Retinal pigment epithelial cell (primary cell): ENCODE data around the gene GDF10.

Experiments
- DNase-seq: peaks from one replicate; pipeline ENCODE4 v3.0.0-alpha.2; 2010; ENCODE audit warnings: low read depth
- H3K4me3 ChIP-seq: 2 replicates; pipeline ENCODE4 v1.5.1; 2011; ENCODE audit warnings: mild to moderate bottlenecking, low read length, control low read depth, moderate library complexity
- TF ChIP-seq, protein P1 (sequence below): conservative IDR thresholded peaks from 2 replicates; pipeline ENCODE4 v1.5.1; 2011; ENCODE audit warnings: low read depth, low read length, control low read depth, inconsistent platforms

The GDF10 gene, protein sequence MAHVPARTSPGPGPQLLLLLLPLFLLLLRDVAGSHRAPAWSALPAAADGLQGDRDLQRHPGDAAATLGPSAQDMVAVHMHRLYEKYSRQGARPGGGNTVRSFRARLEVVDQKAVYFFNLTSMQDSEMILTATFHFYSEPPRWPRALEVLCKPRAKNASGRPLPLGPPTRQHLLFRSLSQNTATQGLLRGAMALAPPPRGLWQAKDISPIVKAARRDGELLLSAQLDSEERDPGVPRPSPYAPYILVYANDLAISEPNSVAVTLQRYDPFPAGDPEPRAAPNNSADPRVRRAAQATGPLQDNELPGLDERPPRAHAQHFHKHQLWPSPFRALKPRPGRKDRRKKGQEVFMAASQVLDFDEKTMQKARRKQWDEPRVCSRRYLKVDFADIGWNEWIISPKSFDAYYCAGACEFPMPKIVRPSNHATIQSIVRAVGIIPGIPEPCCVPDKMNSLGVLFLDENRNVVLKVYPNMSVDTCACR

DNA sequence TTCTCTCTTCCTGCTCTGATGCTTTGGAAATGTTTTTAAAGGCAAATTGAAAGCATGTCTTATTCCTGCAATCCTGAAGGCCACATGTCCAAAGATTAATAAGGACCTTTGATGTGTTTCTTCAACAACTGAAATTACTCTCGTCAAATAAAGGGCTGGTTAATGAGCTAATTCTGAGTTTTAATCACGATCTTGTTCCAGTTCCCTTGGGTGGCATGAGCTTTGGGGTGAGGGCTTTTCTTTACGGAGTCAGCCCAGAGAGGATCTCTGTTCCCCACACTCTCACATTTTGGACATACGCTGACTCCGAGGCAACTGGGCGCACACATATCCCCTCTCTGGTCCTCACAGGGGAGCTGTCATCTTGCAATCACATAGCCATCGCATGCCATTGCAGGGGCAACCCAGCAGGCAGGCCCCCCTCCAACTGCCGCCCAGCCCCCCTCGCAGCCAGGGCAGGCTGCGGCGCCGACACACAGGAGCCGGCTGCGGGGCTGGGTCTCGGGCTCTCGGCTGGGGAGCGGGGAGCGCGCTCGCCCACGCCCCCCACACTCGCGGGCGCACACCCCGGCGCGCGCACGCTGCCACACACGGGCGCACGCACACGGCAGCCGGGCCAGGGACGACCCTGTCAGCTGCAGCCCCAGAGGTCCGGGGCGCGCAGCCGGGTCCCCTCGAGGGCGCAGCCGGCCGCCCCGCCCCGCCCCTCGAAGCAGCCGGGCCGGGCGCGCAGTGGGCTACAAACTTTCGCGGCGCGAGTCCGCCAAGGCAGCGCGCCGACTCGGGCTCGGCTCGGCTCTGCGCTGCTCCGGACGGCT, at the start of gene GDF10:
TSS of gene GDF10 (plus strand) at position 587 of the 818 bp plus-strand sequence. CDS start 455 bp downstream, outside the sequence.
- H3K4me3 ChIP-seq = no peak within 1 kb of the TSS
- no peak for DNase-seq
- TF ChIP-seq, protein P1, sequence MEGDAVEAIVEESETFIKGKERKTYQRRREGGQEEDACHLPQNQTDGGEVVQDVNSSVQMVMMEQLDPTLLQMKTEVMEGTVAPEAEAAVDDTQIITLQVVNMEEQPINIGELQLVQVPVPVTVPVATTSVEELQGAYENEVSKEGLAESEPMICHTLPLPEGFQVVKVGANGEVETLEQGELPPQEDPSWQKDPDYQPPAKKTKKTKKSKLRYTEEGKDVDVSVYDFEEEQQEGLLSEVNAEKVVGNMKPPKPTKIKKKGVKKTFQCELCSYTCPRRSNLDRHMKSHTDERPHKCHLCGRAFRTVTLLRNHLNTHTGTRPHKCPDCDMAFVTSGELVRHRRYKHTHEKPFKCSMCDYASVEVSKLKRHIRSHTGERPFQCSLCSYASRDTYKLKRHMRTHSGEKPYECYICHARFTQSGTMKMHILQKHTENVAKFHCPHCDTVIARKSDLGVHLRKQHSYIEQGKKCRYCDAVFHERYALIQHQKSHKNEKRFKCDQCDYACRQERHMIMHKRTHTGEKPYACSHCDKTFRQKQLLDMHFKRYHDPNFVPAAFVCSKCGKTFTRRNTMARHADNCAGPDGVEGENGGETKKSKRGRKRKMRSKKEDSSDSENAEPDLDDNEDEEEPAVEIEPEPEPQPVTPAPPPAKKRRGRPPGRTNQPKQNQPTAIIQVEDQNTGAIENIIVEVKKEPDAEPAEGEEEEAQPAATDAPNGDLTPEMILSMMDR = no peak

DNA sequence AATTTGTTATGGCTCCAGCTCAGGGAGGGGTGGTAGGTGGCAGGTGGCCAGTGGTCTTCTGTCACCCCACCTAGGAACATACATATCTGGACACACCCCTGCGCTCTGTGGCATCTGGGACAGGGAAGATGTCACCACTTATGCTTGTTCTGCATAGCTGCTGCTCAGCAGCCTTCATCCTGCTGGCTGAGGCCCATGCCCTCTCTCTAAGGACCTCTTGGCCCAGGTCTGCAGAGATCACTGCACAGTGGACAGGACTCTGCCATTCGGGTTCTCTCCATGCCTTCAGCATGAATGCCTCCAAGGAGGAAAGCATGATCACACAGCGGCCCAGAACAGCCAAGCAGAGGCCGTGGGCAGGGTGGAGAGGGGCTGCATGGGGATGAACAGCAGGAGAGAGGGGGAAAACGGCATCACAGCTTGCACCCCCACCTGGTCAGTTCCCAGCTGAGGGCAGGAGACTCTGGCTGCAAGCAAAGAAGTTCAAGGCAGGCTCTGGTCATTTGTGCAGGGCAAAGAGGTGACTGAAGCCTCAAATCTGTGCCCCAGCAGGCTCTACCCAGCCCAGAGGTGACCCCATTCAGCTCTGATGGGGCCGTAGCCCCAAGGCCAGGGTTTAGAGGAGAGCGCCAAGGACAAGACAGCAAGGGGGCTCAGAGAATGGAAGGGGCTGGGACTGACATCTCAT, 47.8 kb upstream of the GDF10 start:
- TF ChIP-seq, protein P1 = no peak
- H3K4me3 ChIP-seq = no peak overlapping the region
- DNase-seq = no peak

DNA sequence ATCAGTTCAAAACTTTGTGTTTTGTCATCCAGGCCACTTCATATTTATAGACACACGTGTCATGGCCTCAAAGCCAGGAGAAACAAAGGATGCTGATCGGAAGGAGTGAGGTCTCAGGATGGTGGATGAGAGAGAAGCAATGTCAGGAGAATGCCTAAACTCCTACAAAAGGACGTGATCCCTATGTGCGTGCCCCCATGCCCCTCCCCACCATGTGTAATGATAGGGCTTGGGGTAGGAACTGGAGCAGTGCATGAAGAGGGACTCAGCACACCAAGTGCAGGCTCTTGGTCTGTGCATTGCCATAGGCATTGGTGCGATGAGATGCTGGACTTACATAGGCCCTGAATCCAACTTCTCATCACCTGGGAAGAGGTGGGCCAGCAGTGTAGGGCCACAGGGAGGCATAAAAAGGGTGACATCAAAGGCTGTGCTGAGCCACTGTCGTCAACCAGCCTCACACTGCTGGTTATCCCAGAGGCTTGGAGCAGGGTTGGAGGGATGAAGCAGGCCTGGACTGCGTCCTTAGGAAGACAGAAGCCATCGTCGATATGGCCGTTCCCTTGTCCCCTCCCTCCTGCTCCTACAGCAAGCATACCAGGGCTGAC, 46.9 kb upstream of the GDF10 start:
- TF ChIP-seq, protein P1 = no peak
- no peak for DNase-seq
- H3K4me3 ChIP-seq = no peak overlapping the region

DNA sequence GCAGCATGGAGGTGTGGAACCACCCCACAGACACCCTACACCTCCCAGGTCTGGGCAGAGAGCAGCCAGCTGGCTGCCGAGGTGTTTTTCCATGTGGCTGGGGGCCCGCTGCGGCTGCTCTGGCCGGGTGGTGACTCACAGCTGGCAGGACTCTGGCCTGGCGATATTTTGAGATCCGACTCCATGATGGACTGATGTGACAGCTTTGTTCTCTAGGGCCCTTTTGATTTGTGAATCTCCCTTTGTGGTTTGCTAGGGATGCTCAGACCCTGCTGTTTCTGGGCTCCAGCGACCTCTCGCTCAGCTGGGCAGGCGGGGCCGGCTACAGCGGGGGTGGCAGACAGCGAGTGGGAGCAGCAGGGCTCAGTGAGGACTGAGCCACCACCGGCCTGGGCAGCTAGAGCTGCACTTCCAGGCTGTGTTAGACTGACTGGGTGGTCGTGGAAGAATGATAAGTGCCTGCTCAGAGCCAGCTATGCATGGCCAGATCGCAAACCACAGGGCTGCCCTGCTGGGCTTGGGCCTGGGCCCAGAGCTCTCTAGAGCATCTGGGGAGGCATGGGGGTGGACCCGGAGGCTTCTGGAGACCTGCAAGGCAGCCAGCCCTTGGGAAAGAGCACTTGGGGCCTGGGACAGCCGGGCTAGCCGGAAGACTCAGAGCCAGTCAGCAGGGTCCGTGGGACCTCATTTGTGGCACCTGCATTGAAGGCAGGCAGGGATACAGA, 46.2 kb upstream of the GDF10 start:
- no peak overlapping the region for H3K4me3 ChIP-seq
- TF ChIP-seq, protein P1 = no peak
- no peak for DNase-seq

DNA sequence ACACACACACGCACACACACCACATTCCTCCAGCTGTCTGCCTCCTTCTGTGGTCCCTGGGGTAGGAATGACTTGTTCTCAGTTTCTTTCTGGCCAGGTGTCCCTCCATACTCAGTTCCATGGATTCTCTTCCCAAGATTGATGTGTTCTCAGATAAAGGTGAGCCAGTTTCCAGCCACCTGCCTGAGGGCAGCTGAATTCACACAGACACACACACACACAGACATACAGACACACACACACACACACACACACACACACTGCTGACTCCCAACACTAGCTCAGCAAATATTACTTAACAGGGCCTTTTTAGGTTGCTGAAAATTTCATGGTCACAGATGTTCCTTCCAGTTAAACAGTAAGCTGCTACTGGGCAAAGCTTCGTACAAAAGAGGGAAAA, 45.4 kb upstream of the GDF10 start:
- DNase-seq = no peak
- no peak overlapping the region for H3K4me3 ChIP-seq
- TF ChIP-seq, protein P1 = no peak

DNA sequence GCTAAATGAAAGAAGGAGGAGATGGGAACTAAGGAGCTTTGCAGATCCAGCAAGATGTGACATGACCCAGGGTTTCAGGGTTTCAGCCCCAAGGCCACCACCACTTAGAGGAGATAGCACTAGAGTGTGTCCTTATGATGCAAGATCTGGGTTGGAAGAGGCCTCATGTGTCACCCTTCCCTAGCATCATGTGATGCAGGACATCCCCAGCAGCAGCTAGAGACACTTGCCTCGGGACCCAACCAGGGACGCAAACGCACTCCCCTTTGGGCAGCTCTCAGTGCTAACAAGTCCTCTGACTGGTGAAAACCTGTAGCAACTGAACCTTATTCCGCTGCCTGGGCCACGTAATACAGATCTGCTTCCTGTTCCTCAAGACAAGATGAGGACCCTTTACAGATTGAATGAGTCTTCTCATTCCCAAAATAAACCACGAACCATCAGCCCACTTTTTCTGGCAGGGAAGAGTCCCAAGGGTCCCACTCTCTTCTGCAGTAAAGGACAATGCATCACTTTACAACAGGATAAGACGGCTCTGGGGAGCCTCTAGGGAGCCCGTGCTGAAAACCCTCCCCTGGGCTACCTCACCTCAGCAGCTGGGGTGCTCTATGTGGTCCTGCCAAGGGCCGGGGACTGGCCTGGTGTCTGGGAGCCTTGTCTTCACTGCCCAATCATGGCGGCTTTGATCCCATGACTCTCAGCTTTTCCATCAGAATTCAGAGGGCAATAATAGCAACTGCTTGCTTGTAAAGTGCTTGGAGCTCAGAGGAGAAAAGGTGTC, 44.8 kb upstream of the GDF10 start:
- no peak overlapping the region for H3K4me3 ChIP-seq
- TF ChIP-seq, protein P1 = no peak
- no peak for DNase-seq
